Lung microvascular endothelial cell (primary cell): ENCODE results near the gene AASS. TPM values are rescaled to one million over a fixed set of nuclear protein-coding genes. Genes with fewer than 3 reads are reported as not detected.

Source experiments
- DNase-seq, 2 donors: peaks; one replicate each; pipeline versions ENCODE4 v3.0.0 to v3.0.0-alpha.2; 2010; ENCODE audit warnings: low read depth in 2 of 2
- total RNA-seq: library from RNA; depleted of rRNA; stranded (reverse); fragments of >200 nt; gene quantifications from 2 replicates; pipeline ENCODE4 v1.2.1, GENCODE V29; 2014

The AASS gene
- total RNA-seq, 1 donor from 2014 or later = 23.4 TPM

GRCh38 chr7:122046402-122046801 is 97.6 kb downstream of the AASS start:
- no peak for DNase-seq

- no peak for DNase-seq
Observed at GRCh38 chr7:122040147-122040546, 103.9 kb downstream of the AASS start.

GRCh38 chr7:122038904-122039303 is 105.1 kb downstream of the AASS start:
- no peak for DNase-seq

- no peak for DNase-seq
Observed at GRCh38 chr7:122038134-122038533, 105.9 kb downstream of the AASS start.

GRCh38 chr7:122035876-122036275 is 108.2 kb downstream of the AASS start:
- DNase-seq = no peak

- DNase-seq = no peak
Observed at GRCh38 chr7:122033641-122034040, 110.4 kb downstream of the AASS start.

GRCh38 chr7:122027058-122027457 is 117.0 kb downstream of the AASS start:
- DNase-seq = no peak

Other genes with a start within 250 kb of the AASS start
- gene FEZF1, start 160.5 kb upstream of the AASS start, total RNA-seq = not detected in 2 replicates